ENCODE results near the gene NFE2L1.
"Not testable (repeated sequence)": the region's sequence is repeated elsewhere in the genome, so short reads cannot be mapped to it uniquely, and the experiment has no call there.

Gene NFE2L1

DNA sequence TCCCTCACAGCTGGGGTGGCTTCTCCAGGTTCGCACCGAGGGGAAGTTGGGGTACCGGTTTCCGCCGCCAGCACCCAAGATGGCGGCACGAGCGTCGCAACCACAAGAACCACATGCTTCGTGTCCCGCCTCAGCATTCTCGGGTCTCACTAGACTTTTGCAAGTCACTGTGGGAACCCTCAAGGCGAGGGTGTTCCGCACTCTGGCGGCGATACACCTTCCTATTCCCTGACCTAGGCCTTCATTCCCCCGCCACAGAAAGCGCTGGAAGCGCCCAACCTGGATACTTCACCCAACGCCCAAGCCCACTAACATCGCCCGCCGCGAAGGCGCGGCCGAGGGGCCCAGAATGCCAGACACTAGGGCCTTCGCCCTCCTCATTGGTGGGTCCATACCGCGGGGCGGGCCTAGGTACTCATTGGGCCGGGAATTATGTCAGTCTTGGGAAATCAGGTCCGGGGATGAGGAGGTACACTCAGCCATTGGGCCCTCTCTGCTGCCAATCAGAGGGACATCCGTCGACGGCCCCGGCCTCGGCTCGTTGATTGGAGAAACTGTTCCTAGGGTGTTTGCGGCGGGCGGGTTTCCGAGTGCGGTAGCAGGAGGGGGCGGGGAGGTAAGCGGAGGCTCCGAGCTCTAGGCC, at the start of gene NFE2L1:
Gene NFE2L1 (plus strand): TSS at position 619 of the 643 bp plus-strand sequence. CDS start 2,760 bp downstream, outside the sequence.
- peak; percentile 99 for DNase-seq

DNA sequence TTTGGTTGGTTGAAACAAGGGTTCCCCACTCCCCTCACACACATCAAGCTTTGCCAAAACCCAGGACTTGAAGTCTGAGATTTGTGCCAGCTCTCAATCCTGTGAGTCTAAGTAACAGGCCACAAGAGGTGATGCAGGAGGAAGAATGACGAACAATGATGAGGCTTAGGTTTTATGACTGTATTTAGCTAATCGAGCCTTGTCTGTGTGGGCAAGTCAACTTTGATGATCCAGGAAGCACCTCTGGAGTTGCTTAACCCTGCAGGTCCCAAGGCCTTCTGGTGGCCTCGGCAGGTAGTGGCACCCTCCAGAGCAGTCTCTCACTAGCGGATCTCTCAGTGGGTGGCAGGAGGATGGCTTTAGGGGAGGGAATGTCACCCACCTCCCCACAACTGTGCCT, 48.6 kb upstream of the NFE2L1 start:
- DNase-seq, result no peak

GRCh38 chr17:48001197-48001596, 47.0 kb upstream of the NFE2L1 start:
- DNase-seq, result no peak

- DNase-seq, result not testable (repeated sequence)
Measured at GRCh38 chr17:48001657-48002056, 46.5 kb upstream of the NFE2L1 start.

- DNase-seq, result no peak
Measured at GRCh38 chr17:48002266-48002915, 45.8 kb upstream of the NFE2L1 start.

GRCh38 chr17:48002916-48003416, 45.2 kb upstream of the NFE2L1 start:
- no peak for DNase-seq

DNA sequence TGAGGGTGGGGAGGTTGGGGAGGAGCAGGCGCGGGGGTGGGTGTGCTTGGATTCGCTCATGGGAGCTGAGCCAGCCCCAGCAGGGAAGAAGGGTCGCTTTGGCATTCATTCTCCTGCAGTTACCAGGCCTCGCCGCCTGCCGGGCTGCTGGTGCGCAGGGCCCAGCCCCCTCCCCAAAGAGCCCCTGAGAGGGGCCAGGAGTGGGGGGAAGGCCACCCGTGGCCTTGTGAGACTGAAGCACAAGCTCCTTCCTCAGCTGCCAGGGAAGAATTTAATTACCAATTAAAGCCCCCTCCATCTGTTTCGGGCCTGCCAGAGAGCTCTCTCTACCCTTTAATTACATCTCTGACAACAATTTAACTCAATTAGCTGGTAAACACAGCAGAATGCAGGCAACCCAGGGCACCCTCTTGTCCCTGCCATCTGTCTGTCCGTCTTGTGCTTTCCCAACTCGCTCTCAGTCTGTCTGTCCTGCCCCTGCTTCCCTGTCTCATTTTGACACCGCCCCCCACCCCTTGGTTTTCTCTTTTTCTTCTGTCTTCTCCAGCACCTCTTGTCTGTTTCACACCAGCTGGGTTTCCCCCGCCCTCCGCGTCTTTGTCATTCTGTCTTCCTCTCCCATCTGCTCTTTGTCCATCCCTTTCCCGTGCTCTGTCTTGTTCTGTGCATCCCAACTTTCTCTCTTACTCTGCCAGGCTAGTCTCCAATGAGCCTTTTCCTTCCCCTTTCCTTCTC, 44.6 kb upstream of the NFE2L1 start:
- no peak for DNase-seq

DNA sequence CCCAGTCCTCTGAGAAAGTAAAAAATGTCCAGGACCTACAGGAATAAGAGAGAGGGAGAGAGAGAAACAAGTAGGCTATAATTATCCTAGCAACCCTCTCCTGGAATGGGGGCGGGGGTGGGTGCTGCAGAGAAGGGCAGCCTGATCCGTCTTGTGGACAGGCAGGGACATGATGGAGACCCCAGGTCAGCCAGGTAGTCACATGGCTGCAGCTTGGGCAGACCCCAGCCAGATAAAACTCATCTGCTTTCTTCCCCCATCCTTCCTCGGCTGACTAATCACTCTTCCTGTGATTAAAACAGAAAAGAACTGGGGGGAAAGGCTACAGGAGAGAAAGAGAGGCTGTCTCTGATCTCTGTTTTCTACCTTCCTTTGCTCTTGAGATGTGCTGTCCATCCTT, 43.2 kb upstream of the NFE2L1 start:
- no peak for DNase-seq

DNA sequence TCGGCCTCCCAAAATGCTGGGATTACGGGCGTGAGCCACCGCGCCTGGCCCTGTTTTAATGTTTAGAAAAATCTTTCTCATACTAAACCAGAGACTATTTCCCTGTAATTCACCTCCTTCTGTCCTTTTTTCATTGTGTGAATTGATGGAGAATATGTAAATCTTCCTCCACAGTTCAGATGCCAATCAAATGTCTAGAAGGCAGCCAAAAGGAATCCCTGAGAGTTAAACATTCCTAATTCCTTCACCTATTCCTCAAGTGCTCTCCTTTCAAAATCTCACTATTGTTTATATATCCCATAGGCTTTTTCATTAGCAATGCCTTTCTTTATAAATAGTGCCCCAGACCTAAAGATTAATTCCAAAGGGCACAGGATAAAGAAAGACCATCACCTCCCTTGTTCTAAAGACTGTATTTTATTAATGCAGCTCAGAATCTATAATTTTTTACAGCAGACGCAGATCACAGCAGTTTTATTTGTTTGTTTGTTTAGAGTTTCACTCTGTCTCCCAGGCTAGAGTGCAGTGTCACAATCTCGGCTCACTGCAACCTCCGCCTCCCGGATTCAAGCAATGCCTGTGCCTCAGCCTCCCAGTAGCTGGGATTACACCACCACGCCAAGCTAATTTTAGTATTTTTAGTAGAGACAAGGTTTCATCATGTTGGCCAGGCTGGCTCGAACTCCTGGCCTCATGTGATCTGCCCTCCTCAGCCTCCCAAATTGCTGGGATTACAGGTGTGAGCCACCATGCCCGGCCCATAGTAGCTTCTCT, 41.0 kb upstream of the NFE2L1 start:
- DNase-seq, result no peak

DNA sequence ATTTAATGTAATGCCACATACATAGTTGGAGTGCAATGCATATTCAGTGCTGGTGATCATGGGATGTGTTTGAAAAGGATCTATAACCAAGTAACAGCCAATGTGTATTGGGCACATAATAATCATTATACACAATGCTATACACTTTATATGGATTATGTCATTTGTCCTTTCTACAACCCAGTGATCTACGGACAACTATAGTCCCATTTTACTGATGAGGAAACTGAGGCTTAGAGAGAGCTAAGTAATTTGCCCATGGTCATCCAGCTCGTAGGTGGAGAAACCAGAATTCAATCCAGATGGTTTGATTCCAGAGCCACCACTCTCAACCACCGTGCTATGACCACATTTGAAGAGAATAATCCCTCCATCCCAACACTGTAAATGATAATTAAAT, 38.0 kb upstream of the NFE2L1 start:
- DNase-seq, result no peak

DNA sequence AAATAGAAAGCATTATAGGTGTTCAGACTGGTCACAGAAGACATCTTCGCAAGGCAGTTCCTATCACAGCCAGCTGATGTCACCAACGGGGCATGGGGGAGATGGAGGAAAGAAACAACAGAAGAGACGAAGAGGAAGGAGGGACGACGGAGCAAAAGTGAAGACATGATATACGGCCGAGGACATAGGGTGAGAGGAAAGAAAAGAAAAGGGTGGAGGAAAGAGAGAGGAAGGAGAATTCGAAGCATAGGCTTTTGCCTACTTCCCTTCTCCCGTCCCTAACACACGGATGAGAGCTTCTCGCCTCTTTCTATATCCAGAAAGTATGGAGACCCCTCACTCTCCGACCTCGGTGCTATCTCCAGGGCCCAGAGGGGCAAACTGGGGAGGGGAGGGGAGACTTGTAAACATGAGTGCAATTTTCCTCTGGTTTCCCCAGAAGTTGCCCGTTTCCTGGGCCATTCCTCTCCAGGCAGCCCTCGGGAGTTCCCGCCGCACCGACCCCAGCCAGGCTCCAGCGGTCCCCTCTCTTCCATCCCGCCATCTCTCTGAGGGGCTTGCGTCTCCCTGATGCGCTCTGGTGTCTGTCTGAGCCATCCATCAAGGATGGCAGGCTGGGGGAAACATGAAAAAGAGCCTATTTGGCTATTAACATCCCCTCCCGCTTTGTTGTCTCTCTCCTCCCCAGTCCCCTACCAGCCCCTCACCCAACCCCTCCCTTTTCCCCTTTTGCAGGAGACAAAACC, 36.6 kb upstream of the NFE2L1 start:
- peak; percentile 62 for DNase-seq

- DNase-seq, result peak; percentile 73
Measured at GRCh38 chr17:48012151-48012520, 36.0 kb upstream of the NFE2L1 start.

DNA sequence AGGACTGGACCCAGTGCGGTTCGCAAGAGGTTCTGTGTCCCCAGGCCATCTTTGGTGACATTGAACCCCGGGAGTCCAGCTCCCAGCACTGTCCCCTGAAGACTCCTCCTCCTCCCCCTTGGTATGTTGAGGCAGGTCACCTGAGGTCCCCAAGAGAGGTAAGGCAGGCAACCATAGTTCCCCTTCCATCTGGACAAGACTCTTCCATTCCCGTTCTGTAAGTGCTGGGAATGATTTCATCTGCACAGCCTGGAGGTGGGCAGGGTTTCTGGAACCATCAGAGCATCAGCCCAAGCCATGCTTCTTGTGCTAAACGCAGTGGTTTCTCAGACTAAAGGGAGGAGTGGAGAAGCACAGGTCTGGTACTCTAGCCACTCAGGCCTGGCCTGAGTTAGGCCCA, 35.5 kb upstream of the NFE2L1 start:
- no peak for DNase-seq

DNA sequence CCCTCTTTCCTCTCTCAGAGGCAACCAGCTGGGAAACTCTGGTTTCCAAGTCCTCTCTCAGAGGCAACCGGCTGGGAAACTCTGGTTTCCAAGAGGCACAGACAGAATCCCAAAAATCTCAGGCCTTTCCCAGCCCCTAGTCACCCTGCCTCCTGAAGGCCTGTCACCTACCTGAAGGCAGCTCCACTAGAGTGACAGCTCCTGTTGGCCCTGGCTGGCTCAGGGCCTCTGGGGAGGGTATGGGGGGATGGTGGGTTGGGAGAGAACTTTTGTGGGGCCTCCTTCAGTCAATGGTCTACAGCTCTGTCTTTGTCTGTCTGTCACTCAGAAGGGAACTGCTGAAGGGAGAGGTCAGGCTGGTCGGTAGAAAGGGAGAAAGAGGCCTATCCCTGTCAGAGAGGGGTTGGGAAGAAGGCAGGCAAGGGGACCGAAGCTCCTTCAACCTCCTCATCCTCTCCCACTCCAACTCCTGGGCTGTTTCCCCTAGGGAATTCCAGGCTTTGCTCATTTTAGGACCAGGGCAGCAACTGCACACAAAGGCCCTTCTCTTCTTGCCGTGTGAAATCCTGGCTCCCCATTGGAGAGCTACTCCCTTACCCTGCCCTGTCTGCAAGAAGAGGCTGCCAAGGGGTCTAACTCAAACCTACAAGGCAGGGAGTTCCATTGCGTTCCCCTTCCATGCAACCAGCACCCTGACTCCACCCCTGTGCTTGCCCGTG, 34.1 kb upstream of the NFE2L1 start:
- no peak for DNase-seq

- no peak for DNase-seq
Measured at GRCh38 chr17:48014595-48015111, 33.5 kb upstream of the NFE2L1 start.

- DNase-seq, result no peak
Measured at GRCh38 chr17:48016112-48016511, 32.0 kb upstream of the NFE2L1 start.

DNA sequence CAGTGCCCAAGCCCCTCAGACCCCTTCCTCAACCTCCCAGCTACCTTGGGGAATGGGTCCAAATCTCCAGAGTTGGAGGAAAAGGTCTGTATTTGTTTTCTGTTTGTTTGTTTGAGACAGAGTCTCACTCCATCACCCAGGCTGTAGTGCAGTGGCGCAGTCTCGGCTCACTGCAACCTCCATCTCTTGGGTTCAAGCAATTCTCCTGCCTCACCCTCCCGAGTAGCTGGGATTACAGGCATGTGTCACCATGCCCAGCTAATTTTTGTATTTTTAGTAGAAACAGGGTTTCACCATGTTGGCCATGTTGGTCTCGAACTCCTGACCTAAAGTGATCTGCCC, 30.4 kb upstream of the NFE2L1 start:
- DNase-seq, result not testable (repeated sequence)

DNA sequence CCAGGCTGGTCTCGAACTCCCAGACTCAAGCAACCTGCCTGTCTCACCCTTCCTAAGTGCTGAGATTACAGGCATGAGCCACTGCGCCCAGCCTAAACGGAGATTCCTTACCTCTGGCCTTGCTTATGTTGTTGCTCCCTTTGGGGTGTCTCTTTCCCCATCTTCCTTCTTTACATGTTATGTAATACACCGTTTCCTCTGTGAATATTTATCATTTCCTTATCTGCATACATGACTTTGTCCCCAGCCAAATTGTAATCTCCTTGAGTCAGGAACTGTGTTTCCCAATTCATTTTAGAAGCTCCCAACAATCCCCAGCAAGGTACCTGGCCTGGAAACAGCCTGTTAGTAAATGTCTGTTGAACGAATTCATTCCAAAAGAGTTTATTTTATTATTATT, 26.2 kb upstream of the NFE2L1 start:
- DNase-seq, result no peak

DNA sequence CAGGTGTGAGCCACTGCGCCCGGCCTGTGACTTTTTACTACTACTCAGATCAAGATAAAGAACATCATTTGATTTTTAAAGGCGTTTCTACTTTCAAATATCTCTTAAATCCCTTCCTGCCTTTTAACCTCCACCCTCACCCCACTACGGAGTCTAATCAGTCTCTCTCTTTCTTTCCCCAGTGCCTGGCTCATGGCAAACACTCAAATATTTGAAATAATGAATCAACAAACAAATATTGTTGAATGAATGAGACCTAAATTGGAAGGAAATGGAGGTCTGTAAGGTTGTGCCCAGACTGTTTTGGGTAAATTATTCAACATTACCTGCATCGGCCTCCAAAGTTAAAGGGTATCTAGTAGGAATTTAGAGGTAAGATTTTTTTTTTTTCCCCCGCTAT, 25.3 kb upstream of the NFE2L1 start:
- DNase-seq, result no peak

DNA sequence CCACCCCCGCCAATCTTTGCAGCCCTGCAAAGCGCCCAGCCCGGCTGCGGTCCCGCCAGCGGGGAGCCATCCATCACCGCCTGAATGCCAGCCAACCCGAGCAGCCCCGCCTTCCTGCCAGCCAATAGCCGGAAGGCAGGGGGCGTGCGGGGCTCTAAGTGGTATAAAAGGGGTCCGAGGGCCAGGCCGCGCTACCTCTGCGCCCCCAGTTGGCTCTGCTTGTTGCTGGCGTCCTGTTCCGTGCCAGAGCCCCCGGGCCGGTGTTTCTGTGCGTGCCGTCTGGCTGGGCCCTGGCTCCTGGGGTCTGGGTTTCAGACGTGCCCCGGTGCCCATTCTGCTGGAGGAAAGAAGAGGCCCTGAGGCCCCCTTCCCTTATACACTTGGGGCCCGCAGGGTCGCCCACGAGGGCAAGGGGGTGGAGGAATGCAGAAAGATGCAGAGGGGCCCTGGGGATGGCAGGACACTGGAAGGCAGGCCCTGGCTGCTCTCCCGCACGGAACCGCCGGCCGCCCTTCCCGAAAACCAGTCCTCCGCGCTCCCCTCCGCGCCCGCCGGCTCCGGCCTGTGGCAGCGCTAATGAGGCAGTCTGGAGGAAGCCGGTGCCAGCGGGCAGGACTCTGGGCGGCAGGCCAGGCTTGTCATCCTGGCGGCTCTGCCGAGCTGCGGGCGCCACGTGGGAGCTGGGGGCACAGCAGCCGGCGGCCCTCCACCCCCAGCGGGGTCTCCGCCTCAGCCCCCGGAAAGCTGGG, 24.6 kb upstream of the NFE2L1 start:
- DNase-seq, result peak; percentile 43
